SHP77 treated with DMSO at 0.1 percent for 48 hours (cell line): Measurements from ENCODE around the gene MYL7.

Experiments
- DNase-seq: peaks from one replicate; lab custom pipeline; 2025; lab: John Stamatoyannopoulos, UW

The MYL7 gene

DNA sequence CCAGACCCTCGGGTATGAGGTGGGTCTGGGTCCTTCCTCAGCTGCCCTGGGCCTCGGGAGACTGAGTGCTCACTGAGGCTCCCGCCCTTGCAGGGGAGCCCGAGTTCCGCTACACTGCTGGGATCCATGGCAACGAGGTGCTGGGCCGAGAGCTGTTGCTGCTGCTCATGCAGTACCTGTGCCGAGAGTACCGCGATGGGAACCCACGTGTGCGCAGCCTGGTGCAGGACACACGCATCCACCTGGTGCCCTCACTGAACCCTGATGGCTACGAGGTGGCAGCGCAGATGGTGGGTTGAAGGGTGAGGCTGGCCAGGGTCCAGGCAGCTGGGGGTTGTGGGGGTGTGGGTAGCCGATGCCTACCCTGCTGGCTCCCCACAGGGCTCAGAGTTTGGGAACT, 29.4 kb downstream of the MYL7 start:
- no peak for DNase-seq

DNA sequence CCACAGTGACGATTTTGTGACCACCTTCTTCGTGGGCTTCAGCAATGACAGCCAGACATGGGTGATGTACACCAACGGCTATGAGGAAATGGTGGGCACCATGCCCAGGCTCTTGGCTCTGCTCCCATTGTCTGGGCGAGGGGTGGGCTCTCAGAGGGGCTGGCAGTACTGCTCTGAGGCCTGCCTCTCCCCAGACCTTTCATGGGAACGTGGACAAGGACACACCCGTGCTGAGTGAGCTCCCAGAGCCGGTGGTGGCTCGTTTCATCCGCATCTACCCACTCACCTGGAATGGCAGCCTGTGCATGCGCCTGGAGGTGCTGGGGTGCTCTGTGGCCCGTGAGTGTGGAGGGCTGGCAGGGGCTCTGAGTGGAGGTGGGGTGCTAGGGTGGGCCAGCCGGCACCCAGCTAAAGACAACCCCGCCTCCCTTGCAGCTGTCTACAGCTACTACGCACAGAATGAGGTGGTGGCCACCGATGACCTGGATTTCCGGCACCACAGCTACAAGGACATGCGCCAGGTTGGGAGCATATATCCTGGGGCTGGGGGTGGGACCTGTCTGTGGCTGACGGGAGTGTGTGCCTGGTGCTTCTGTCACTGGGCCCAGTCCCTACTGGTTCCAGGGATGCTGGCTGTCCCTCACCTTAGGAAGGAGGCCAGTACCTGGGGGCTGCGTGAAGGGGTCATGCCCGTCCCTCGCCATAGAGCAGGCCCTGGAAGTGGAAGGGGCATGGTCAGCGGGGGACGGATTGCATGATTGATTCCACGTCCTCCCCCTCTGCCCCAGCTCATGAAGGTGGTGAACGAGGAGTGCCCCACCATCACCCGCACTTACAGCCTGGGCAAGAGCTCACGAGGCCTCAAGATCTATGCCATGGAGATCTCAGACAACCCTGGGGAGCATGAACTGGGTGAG, 30.2 kb downstream of the MYL7 start:
- no peak for DNase-seq

DNA sequence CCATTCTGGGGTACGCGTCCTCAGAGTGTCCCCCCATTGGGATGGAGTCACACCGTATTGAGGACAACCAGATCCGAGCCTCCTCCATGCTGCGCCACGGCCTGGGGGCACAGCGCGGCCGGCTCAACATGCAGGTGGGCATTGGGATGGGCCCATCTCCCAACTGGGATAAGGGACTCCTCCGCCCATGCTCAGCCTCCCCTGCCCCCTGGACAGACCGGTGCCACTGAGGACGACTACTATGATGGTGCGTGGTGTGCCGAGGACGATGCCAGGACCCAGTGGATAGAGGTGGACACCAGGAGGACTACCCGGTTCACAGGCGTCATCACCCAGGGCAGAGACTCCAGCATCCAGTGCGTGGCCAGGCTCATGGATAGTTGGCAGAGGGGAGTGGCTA, 31.1 kb downstream of the MYL7 start:
- DNase-seq, result no peak

DNA sequence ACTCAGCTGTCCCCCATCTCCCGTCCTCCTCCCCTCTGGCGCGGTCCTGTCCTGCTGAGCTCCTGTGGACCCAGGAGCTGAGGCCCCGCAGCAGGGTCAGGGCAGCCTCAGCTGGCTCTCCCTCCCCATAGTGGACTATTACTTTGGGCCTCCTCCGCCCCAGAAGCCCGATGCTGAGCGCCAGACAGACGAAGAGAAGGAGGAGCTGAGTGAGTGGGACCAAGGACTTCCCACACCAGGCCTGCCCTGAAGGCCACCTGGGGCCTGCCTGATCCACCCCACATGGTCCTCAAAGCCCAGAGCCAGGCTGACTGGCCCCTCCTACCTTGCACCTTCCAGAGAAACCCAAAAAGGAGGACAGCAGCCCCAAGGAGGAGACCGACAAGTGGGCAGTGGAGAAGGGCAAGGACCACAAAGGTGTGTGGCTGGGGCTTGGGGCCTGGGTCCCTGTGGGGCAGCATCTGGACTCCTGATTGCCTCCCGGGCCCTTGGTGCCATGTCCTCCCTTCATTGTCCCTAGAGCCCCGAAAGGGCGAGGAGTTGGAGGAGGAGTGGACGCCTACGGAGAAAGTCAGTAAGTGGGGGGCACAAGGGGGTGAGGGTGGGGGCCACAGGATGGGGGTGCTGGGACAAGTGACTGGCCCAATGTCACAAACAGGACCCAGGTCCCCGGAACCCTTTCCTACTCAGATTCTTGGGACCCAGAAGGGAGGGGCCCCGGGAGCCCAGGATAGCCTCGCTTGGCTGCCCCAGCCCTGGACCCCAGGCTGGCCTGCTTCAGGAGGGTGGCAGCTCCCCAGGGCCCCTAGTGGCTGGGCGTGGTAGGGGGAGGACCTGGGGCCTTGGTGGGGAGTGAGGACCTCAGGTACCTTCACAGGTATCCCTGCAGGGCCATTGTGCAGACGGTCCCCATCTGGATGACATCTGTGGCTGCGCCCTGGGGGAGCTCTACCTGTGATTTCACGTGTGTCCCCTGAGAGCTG, 32.1 kb downstream of the MYL7 start:
- no peak for DNase-seq

DNA sequence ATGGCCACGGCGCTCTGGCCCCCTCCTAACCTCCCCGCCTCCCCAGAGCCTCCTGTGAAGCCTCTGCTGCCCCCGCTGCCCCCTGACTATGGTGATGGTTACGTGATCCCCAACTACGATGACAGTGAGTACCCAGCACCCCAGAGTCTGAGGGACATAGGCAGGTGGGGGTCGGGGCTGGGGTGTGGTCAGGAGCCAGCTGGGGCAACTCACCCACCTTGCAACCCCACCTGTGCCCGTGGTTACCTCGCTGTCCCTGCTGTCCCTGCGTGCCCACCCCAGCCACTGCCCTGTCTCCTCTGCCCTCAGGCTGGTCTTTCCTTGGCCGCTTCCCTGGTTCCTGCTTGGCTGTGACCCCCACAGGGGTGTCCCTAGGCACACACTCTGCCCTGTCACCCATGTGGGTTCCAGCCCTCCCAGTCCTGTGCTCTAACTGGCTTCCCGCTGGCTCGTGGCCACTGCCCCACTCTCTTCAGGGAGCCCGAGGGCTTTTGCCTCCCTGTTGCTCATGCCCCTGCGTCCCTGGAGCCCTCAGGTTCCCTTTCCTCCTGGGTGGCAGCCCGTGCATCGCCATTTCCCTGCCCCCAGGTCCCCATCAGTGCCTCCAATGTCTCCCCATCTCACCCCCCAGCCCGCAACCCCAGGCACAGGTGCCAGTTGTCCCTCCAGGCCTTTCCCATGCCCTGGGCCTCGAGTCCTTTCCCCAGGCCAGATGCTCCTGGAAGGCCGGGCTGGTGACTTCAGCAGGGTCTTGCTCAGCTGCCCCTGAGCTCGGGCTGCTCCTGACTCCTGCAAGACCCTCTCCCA, 33.0 kb downstream of the MYL7 start:
- DNase-seq, result no peak

DNA sequence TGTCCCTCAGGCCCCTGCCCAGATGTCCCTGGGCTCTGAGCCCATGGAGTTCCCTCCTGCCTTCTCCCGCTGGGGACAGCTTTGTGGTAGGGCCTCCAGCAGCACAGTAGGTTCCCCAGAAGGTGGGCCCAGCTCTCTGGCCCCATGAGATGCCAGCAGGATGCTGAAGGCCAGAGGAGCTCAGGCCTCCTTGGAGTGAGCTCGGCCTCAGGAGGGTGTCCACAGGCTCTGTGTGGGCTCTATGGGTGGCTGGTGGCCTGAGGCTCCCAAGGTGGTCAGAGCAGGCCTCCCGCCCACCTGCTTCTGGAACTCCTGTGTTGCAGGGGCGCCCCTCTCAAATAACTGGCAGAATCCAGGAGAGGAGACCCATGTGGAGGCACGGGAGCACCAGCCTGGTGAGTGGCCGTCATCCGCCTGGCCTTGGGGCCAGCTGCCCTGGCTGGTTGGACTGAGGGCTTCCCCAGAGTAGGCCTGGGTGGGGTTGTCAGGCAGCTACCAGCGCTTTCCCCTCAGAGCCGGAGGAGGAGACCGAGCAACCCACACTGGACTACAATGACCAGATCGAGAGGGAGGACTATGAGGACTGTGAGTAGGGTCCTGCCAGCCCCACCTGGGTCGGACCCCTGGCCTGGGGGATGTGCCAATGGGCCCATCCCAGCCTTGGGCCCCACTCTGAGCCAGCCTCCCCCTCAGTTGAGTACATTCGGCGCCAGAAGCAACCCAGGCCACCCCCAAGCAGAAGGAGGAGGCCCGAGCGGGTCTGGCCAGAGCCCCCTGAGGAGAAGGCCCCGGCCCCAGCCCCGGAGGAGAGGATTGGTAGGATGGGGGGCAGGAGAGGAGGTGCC, 33.8 kb downstream of the MYL7 start:
- DNase-seq, result no peak

DNA sequence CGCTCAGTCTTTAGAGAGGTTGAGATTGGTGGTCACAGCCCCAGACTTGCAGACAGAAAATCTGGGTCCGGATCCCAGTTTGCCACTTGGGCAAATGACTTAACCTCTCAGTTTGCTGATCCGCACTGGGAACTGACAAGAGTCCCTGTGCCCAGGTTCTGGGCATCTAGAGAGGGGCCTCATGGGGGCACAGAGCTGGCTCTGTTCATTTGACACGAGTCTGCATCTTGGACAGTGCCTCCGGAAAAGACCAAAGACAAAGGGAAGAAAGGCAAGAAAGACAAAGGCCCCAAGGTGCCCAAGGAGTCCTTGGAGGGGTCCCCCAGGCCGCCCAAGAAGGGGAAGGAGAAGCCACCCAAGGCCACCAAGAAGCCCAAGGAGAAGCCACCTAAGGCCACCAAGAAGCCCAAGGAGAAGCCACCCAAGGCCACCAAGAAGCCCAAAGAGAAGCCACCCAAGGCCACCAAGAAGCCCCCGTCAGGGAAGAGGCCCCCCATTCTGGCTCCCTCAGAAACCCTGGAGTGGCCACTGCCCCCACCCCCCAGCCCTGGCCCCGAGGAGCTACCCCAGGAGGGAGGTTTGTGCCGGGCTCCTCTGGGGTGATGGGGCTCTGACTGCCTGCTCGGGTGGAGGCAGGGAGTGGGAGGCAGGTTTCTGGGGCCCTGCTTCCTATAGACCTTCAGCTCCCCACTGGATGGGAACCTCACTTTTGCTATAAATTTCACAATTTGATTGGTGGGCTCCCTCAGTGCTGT, 34.6 kb downstream of the MYL7 start:
- DNase-seq, result no peak

DNA sequence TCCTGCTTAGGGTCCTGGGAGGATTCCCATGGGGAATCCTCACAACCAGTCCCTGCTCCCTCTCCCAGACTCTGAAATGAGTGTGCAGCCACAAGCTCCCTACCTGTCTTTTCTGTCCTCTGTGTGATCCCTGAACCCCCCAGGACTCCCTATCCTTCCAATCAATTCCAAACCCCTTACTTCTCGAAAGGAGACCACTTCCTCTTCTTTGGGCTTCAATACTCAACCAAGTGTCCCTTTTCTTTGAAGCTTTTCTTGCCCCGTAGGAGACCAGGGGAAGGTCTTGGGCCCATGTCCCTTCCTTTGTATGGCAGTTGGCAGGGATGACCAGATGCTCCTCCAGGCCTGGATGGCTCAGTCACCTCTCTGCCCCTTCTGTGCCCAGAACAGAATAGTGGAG, 35.3 kb downstream of the MYL7 start:
- no peak for DNase-seq

DNA sequence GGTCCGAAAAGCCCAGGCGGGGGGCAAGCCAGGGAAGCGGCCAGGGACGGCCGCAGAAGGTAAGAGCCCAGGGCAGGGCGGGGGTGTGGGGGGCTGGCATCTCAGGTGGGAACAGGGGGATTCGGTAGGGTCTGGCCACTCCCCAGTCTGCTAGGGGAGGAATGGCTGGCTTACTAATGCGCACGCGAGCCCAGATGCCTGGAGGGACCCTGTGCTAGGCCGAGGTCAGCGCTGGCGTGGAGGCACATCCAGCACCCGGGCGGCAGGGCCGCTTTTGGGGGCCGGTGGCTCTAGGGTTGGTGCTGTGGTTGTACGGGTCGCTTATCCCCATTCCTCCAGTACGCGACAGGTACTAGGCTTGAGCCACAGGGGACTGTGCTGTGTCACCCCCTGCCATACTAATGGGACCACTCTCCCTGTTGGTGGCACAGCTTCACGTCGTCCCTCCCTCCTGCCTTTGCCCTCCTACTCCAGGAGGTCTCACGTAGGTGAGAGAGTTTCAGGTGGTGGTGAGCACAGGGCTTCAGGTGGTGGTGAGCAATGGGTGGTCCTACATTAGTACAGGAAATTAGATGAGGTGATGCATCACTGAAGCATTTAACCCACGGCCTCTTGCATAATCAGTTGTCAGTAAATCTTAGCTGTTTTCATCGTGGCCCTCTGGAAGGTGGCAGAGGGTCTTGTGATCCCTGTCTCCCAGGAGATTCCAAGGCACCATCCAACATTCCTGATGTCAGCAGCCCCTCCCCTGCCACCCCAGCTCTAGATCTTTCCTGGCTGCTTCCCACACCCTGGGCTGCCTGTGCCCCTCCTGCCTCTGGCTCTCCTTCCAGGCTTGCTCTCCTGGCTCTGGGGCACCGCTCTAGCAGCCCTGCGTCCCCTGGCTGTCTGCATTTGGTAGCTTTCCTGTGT, 36.0 kb downstream of the MYL7 start:
- DNase-seq, result no peak

DNA sequence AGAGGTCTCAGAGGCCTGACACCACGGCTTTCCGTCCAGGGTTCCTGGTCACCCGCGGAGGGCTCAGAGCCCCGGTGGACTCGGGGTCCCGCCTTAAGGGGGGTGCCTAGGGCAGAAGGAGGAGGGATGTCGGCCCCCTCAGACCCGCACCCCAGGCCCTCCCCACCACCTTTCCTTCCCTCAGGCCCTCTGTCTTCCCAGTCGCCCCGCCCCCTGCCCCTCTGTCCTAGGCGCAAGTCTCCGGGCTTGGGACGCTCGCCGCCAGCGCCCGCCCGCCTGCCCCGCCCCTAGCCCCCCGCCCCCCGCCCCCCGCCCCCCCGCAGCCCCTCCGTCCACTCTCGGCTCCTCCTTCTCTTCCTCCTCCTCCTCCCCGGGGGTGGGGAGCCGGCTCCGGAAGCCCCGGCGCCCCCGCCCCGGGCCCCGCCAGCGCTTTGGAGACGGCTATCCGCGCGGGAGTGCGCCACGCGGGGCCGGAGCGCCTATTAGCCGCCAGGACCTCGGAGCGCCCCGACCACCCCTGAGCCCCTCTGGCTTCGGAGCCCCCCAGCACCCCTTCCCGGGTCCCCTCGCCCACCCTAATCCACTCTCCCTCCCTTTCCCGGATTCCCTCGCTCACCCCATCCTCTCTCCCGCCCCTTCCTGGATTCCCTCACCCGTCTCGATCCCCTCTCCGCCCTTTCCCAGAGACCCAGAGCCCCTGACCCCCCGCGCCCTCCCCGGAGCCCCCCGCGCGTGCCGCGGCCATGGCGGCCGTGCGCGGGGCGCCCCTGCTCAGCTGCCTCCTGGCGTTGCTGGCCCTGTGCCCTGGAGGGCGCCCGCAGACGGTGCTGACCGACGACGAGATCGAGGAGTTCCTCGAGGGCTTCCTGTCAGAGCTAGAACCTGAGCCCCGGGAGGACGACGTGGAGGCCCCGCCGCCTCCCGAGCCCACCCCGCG, 36.9 kb downstream of the MYL7 start, which contains the start of gene AEBP1:
Gene AEBP1 (plus strand): TSS at position 423 of the 937 bp plus-strand sequence. CDS start 321 bp downstream, at position 744.
- no peak for DNase-seq

DNA sequence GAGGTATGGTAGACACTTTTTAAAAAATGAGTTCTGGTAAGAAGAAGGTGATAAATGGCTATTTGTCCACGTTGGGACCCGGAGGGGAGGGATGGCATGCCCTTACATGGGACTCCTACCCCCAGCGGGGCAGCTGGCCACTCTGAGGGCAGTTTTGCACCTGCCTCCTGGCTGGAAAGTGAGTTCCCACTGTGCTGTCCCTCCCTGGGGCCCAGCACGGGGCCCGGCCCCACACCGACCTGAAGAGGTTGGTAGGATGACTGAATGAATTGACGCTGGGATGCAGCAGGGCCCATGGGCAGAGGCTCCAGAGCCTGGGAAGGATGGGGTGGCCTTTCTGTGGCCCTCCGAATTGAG, 37.6 kb downstream of the MYL7 start:
- no peak for DNase-seq

DNA sequence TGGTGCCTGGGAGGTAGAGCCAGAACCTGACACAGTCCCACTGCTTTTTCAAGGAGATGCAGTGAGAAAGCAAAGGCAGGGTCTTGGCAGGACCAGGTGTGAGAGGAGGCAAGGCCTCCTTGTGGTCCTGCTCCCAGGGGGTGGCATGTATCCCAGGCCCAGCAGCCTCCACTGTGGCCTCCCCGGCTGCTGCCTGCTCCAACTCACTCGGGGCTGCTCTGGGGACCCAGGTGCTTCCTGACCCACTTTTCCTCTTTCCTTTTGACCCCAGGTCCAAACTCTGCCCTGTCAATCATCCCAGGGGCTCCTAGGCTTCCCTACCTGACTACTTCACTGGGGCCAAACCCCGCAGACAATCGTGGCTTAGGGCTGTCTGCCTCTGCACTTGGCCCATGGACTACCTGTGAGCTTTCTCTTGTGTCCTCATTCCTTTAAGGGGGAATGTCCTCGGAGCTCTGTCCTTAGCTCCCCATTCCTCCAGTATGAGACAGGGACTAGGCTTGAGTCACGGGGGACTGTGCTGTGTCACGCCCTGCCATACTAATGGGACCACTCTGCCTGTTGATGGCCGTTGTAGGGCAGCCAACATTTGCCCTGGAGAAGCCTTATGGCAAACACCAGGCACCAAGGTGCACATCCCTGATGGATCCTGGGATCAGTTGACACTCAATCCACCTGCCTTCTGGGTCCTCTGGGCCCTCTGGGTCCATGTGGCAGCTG, 38.1 kb downstream of the MYL7 start:
- DNase-seq, result no peak

DNA sequence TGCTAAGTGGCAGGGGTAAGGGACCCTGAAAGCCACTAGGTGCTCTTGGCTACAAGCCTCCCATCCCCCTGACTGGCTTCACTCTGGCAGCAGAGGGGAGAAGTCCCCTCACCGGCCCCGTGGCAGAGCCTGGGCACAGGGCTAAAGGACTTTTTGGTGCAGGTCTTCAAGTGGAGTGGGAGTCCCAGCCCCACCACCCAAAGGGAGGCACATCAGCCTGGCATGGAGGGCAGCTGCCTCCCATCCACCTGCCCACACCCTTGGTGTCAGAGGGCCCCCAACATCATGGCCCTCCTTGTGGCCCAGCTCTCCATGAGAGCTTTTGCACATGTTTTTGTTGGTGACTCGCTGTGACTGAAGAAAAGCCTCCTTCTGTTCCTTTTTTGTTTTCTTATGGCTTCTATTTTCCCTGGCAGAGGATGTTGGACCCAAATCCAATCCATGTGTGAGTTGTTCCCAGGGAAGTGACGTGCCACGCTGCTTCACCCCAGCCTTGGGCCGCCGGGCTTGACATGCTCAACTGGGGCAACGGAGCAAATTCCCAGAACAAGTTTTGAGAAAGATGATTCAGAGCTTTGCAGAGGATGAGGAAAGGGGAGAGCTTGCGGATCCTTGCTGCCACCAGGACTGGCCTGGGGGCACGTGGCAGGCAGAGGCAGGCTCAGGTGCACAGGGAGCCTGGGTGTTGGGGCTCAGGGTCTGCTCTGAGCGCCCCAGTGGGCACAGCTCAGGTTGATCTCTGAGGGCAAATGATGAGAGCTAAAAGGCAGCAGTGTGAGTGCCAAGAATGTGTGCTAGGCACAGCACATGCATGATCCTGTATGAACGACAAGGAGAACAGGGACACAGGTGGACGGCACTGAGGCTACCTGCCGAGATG, 38.9 kb downstream of the MYL7 start:
- no peak for DNase-seq

DNA sequence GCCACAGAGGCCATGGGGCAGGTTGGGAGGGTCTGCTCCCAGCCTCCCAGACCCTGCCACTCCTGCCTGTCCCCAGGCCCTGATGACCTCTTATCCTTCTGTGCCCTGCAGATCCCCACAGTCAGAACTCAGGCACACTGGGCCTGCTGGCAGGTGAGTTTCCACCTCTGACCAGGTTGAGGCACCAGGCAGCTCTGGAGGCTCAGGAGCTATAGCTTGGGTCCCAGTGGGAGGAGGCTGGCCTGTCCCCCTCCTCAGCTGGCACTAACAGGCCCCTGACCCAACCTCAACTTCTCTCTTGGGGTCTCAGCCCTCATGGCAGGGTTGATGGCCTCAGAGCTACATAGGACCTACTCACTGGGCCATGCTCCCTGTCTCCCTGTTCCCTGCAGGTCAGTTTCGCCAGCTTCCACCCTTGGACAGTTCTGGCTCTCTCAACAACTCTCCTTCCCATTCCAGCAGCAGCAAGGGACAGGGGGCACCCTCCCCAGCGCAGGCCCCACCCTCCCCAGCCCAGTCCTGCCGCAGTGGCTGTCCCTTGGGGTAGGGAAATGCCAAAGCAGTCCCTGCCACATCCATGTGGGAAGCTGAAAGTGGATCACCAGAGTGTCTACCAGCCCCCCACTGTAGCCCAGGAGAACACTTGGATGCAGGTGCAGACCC, 39.7 kb downstream of the MYL7 start:
- DNase-seq, result no peak

DNA sequence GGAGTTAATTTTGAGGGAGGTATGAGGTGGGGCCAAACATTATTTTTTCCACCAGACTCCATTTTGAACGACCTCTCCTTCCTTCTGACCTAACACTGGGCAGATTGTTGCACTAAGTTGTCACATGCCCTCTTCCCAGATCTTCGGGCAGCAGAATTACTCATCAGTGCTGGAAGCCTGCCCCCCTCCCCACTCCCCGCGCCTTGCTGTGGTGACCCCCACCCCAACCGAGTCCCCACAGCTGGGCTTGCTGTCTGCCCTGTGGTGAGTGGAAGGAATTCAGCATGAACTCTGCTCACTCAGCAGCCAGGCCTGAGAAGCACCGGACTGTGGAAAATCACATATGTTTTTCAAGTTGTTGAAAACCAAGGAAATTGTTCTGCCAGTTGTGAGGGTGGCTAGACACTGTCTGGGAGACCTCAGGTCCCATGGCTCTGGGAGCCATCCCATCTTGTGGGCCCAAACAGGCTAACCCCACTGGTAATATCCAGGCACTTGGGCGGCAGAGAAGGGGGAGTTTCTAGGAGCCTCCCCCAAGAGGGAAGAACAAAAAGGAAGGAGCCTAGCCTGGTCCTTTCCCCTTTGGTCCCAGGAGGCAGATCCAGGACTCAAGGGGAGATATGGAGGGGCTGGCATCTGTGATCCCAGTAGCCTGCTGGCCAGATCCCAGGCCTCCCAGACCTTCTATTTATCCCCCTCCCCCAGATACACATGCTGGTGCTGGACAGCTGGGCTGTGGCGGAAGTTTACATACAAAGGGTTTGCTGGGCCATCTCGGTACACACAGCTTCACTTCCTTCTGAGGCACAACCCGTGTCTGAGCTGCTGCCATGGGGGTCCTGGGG, 40.5 kb downstream of the MYL7 start:
- no peak for DNase-seq
